BJ (cell line): ENCODE results near the gene CTXN1. TPM values are rescaled to one million over a fixed set of nuclear protein-coding genes. Genes with fewer than 3 reads are reported as not detected.

ENCODE experiments used
- CTCF ChIA-PET: fragments of 350-600 bp; formaldehyde crosslinking; extraction: SDS; loops from one replicate; lab custom pipeline; 2021; ENCODE audit warnings: antibody characterized with exemption, inconsistent platforms; lab: Yijun Ruan, JAX
- POLR2A ChIA-PET: fragments of 300-600 bp; sonication (Branson Sonifier 250); formaldehyde crosslinking; extraction: SDS; loops from one replicate; lab custom pipeline; 2021; ENCODE audit warnings: antibody characterized with exemption; lab: Charles Lee
- DNase-seq: peaks from one replicate; pipeline ENCODE4 v3.0.0-alpha.2; 2011; ENCODE audit warnings: low read depth
- H3K27me3 ChIP-seq: 2 replicates; pipeline ENCODE4 v1.6.0; 2011; ENCODE audit warnings: low read length; ENCODE audit not compliant: control insufficient read depth, insufficient read depth
- H3K36me3 ChIP-seq: 2 replicates; pipeline ENCODE4 v1.5.1; 2011; ENCODE audit warnings: low read length; ENCODE audit not compliant: control insufficient read depth, insufficient read depth
- H3K4me3 ChIP-seq: 2 replicates; pipeline ENCODE4 v1.5.1; 2011; ENCODE audit warnings: low read depth, mild to moderate bottlenecking, control low read depth, low read length
- CTCF ChIP-seq: IDR thresholded peaks from 2 replicates; pipeline ENCODE4 v1.5.1; 2011; ENCODE audit warnings: low read depth, mild to moderate bottlenecking, control low read depth, inconsistent platforms, low read length, moderate library complexity; ENCODE audit not compliant: insufficient read depth
- polyA plus RNA-seq: library from polyadenylated mRNA; depleted of rRNA; stranded (reverse); fragments of >200 nt; gene quantifications from 2 replicates; pipeline ENCODE4 v1.2.3, GENCODE V29; 2011

Gene CTXN1
- polyA plus RNA-seq, 1 experiment: 1.3 TPM

GRCh38 chr19:7965921-7966665 is 40.2 kb upstream of the CTXN1 start:
- Histone ChIP-seq H3K4me3 (no peak overlapping the region), H3K27me3 (no peaks in the 10 kb centered on the region), H3K36me3 (peaks cover 22% of the 10 kb centered on the region)
- POLR2A ChIA-PET: no interaction called here
- no peak for TF ChIP-seq CTCF
- no peak for DNase-seq
- CTCF ChIA-PET: interaction anchor here (13.0 kb wide), 1 partner anchor 37 kb away, joined by 98 read pairs; the partner anchor contains the start of gene ELAVL1

- peaks cover 22% of the 10 kb centered on the region for H3K36me3 ChIP-seq
- TF ChIP-seq CTCF: no peak
- DNase-seq: no peak
- POLR2A ChIA-PET: no interaction called here
- no peak overlapping the region for H3K4me3 ChIP-seq
- CTCF ChIA-PET: interaction anchor here (1.7 kb wide), 1 partner anchor 21 kb away, joined by 4 read pairs; no protein-coding TSS in a partner anchor
- H3K27me3 ChIP-seq: no peaks in the 10 kb centered on the region
These were observed 39.4 kb upstream of the CTXN1 start for GRCh38 chr19:7965259-7965841.

- CTCF ChIA-PET: no interaction called here
- Histone ChIP-seq H3K36me3 (peaks cover 17% of the 10 kb centered on the region), H3K4me3 (no peak overlapping the region), H3K27me3 (no peaks in the 10 kb centered on the region)
- no peak for DNase-seq
- no peak for TF ChIP-seq CTCF
- POLR2A ChIA-PET: no interaction called here
These were observed 37.6 kb upstream of the CTXN1 start for GRCh38 chr19:7963566-7963965.

- no peak for TF ChIP-seq CTCF
- Histone ChIP-seq H3K36me3 (peaks cover 14% of the 10 kb centered on the region), H3K4me3 (no peak overlapping the region), H3K27me3 (no peaks in the 10 kb centered on the region)
- ChIA-PET CTCF (interaction anchor here (1.1 kb wide), 1 partner anchor 8 kb away, joined by 4 read pairs; no protein-coding TSS in a partner anchor), POLR2A (no interaction called here)
- DNase-seq: no peak
These were observed 36.8 kb upstream of the CTXN1 start for GRCh38 chr19:7962644-7963268.
